Mammary epithelial cell (primary cell): ENCODE measurements around the gene PRICKLE2.

ENCODE experiments used
- EZH2 ChIP-seq: IDR thresholded peaks from 2 replicates; pipeline ENCODE4 v1.6.1; 2012; ENCODE audit warnings: low read length, inconsistent platforms, borderline replicate concordance
- TF ChIP-seq, protein P1 (sequence below), 2 donors: IDR thresholded peaks in 1 of 2; conservative IDR thresholded peaks in 1 of 2; 2 replicates each; pipeline ENCODE4 v1.5.1; 2011 to 2012; ENCODE audit warnings: inconsistent platforms in 2 of 2, low read length in 2 of 2, mild to moderate bottlenecking in 2 of 2, control low read depth in 1 of 2, low read depth in 1 of 2; ENCODE audit not compliant: insufficient read depth in 1 of 2; ENCODE audit errors: extremely low read depth in 1 of 2

- TF ChIP-seq, protein P1, sequence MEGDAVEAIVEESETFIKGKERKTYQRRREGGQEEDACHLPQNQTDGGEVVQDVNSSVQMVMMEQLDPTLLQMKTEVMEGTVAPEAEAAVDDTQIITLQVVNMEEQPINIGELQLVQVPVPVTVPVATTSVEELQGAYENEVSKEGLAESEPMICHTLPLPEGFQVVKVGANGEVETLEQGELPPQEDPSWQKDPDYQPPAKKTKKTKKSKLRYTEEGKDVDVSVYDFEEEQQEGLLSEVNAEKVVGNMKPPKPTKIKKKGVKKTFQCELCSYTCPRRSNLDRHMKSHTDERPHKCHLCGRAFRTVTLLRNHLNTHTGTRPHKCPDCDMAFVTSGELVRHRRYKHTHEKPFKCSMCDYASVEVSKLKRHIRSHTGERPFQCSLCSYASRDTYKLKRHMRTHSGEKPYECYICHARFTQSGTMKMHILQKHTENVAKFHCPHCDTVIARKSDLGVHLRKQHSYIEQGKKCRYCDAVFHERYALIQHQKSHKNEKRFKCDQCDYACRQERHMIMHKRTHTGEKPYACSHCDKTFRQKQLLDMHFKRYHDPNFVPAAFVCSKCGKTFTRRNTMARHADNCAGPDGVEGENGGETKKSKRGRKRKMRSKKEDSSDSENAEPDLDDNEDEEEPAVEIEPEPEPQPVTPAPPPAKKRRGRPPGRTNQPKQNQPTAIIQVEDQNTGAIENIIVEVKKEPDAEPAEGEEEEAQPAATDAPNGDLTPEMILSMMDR (conservative IDR thresholded peaks at IDR 0.05 in 1 of 2, IDR thresholded peaks at IDR 0.05 in 1 of 2; ENCODE audit: extremely low read depth in 1 of 2, insufficient read depth in 1 of 2, low read depth in 1 of 2, low read length in 2 of 2): no peak
- TF ChIP-seq EZH2: no peak
Observed at GRCh38 chr3:64070704-64071103, 154.6 kb downstream of the PRICKLE2 start.
